Osteoblast (primary cell): ENCODE measurements around the gene POLR2I. TPM values are rescaled to one million over a fixed set of nuclear protein-coding genes. Genes with fewer than 3 reads are reported as not detected.

Experiments used
- DNase-seq: peaks from one replicate; pipeline ENCODE4 v3.0.0; 2011; ENCODE audit warnings: low spot score, mixed read lengths; ENCODE audit not compliant: insufficient read length; ENCODE audit errors: missing footprints
- H2AFZ ChIP-seq: 2 replicates; pipeline ENCODE4 v1.6.0; 2011; ENCODE audit warnings: mild to moderate bottlenecking, low read length
- H3K27ac ChIP-seq: 2 replicates; pipeline ENCODE4 v1.5.1; 2011; ENCODE audit warnings: mild to moderate bottlenecking, low read depth, low read length, moderate library complexity
- H3K27me3 ChIP-seq: 2 replicates; pipeline ENCODE4 v1.6.0; 2012; ENCODE audit warnings: mild to moderate bottlenecking, control low read depth, inconsistent platforms, low read length, moderate library complexity; ENCODE audit not compliant: insufficient read depth
- H3K36me3 ChIP-seq: 2 replicates; pipeline ENCODE4 v1.5.1; 2011; ENCODE audit warnings: mild to moderate bottlenecking, low read length, control low read depth, moderate library complexity; ENCODE audit not compliant: insufficient read depth
- H3K4me1 ChIP-seq: 2 replicates; pipeline ENCODE4 v1.5.1; 2011; ENCODE audit warnings: mild to moderate bottlenecking, low read length, control low read depth, moderate library complexity; ENCODE audit not compliant: insufficient read depth
- H3K4me2 ChIP-seq: 2 replicates; pipeline ENCODE4 v1.6.0; 2011; ENCODE audit warnings: mild to moderate bottlenecking, low read length; ENCODE audit not compliant: insufficient read depth
- H3K4me3 ChIP-seq: fragments of 200-600 bp; sonication (generic); 3 replicates; pipeline ENCODE4 v1.5.1; 2012; ENCODE audit warnings: mild to moderate bottlenecking, low read length, inconsistent platforms; ENCODE audit not compliant: insufficient read depth
- H3K79me2 ChIP-seq: 2 replicates; pipeline ENCODE4 v1.6.0; 2012; ENCODE audit warnings: mild to moderate bottlenecking, low read length, control low read depth, inconsistent platforms; ENCODE audit not compliant: insufficient read depth
- H3K9me3 ChIP-seq: 2 replicates; pipeline ENCODE4 v1.5.1; 2011; ENCODE audit warnings: low read depth, low read length, control low read depth
- H4K20me1 ChIP-seq: 2 replicates; pipeline ENCODE4 v1.6.0; 2012; ENCODE audit warnings: mild to moderate bottlenecking, low read length, control low read depth; ENCODE audit not compliant: insufficient read depth
- total RNA-seq: library from RNA; depleted of rRNA; stranded (reverse); fragments of >200 nt; gene quantifications from 2 replicates; pipeline ENCODE4 v1.2.3, GENCODE V29; 2012
- TF ChIP-seq, protein P1 (sequence below): IDR thresholded peaks from 2 replicates; pipeline ENCODE4 v1.5.1; 2011; ENCODE audit warnings: mild to moderate bottlenecking, low read depth, low read length, moderate library complexity; ENCODE audit errors: extremely low read depth

Gene POLR2I
- total RNA-seq, 1 donor, result 22.4 TPM

DNA sequence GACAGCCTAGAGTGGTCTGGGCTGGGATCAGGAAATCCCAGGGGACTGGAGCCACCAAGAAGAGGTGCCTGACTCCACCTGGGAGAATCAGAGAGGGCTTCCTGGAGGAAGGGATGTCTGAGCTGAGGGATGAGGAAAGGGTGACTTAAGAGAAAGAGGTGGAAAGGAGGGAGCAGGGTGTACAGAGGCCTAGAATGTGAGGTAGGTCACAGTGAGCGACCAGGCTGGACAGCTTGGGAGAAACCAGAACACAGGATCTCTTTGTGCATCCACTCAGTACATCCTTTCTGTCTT is 1.6 kb upstream of the POLR2I start:
- TF ChIP-seq, protein P1, sequence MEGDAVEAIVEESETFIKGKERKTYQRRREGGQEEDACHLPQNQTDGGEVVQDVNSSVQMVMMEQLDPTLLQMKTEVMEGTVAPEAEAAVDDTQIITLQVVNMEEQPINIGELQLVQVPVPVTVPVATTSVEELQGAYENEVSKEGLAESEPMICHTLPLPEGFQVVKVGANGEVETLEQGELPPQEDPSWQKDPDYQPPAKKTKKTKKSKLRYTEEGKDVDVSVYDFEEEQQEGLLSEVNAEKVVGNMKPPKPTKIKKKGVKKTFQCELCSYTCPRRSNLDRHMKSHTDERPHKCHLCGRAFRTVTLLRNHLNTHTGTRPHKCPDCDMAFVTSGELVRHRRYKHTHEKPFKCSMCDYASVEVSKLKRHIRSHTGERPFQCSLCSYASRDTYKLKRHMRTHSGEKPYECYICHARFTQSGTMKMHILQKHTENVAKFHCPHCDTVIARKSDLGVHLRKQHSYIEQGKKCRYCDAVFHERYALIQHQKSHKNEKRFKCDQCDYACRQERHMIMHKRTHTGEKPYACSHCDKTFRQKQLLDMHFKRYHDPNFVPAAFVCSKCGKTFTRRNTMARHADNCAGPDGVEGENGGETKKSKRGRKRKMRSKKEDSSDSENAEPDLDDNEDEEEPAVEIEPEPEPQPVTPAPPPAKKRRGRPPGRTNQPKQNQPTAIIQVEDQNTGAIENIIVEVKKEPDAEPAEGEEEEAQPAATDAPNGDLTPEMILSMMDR, result no peak
- Histone ChIP-seq H3K27ac (peak overlapping the region; percentile 43), H3K4me3 (peak overlapping the region; percentile 97), H3K9me3 (no peaks in the 10 kb centered on the region), H2AFZ (peak overlapping the region; percentile 72), H3K4me1 (peaks cover 16% of the 10 kb centered on the region), H3K27me3 (no peaks in the 10 kb centered on the region), H3K36me3 (peaks cover 33% of the 10 kb centered on the region), H4K20me1 (peaks cover 6% of the 10 kb centered on the region), H3K79me2 (peaks cover 38% of the 10 kb centered on the region), H3K4me2 (peak overlapping the region; percentile 87)
- no peak for DNase-seq

DNA sequence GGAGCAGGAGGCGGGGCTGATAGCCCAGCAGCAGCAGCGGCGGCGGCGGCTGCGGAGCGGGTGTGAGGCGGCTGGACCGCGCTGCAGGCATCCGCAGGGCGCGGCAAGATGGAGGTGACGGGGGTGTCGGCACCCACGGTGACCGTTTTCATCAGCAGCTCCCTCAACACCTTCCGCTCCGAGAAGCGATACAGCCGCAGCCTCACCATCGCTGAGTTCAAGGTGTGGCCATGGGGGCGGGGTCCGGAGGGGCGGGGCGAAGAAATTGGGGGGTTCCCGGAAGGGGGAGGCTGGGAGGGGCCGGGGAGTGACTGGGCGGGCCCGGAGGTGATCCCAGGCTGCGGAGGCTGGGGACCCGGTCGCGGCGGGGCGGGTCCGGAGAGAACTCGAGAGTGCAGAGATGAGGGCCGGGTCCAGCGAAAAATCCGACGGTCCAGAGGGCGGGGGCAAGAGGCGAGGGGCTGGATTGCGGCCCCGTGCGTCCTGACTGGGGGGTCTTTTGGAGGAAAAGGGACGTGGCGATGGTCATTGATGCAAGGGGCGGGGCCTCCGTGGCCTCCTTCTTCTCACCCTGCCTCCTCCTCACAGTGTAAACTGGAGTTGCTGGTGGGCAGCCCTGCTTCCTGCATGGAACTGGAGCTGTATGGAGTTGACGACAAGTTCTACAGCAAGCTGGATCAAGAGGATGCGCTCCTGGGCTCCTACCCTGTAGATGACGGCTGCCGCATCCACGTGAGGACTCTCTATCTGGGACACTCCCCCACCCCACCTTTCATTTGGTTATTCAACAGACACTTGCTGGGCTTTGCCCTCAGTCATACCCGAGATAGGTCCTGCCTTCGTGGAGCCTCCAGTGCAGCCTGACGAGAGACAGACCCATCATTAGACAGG is 1.0 kb upstream of the POLR2I start, which contains the start of gene TBCB:
Gene TBCB (plus strand): TSS at position 16 of the 891 bp plus-strand sequence. CDS start 93 bp downstream, at position 109.
- peak within 1 kb of the TSS; percentile 97 for H3K4me3 ChIP-seq
- H4K20me1 ChIP-seq, result peaks cover 6% of the 10 kb centered on the region
- peak within 1 kb of the TSS; percentile 87 for H3K27ac ChIP-seq
- no peaks in the 10 kb centered on the region for H3K9me3 ChIP-seq
- H3K36me3 ChIP-seq, result peaks cover 33% of the 10 kb centered on the region
- H2AFZ ChIP-seq, result peak within 1 kb of the TSS; percentile 97
- TF ChIP-seq, protein P1, result no peak
- DNase-seq, result no peak
- peaks cover 38% of the 10 kb centered on the region for H3K79me2 ChIP-seq
- H3K4me2 ChIP-seq, result peak within 1 kb of the TSS; percentile 99
- H3K27me3 ChIP-seq, result no peaks in the 10 kb centered on the region
- H3K4me1 ChIP-seq, result peaks cover 16% of the 10 kb centered on the region

DNA sequence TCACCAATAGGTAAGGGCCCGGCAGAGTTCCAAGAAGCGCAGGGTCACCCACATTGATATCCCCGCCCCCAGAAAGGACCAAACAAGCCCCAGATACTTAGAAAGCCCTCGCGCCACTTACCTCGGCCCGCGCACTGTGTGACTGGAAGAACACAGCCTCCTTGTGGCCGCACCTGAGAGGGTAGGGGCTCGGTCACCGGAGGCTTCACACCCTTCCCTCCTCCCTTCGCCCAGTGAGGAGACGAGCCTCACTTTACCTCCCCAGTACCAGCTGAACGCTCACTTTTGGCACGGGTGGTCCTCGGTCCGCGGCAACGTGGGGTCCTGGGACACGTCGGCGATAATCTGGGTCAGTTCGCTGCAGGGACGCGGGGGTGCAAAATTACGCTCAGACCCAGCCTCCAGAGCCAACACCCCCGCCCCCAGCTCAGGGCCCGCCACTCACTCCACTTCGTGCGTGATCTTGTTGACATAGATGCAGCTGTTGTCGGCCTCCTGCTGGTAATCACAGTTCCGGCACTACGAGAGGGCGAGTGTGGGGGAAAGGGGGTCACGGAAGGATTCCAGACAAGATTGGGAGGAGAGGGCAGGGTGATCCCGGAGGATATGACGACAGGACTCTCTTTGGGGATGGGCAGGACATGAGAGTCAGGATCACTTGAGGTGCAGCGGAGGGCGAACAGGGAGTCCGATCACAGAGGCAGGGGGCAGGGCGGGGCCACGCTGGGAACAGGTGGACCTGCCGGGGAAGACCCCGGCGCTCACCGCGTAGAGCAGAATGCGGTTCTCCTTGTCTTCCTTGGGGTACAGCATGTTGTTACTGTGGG is 568 bp downstream of the POLR2I start:
- H3K4me1 ChIP-seq, result peaks cover 16% of the 10 kb centered on the region
- H3K36me3 ChIP-seq, result peaks cover 23% of the 10 kb centered on the region
- peak; percentile 85 for DNase-seq
- H3K4me3 ChIP-seq, result peak overlapping the region; percentile 97
- peak overlapping the region; percentile 87 for H3K27ac ChIP-seq
- peak overlapping the region; percentile 99 for H3K4me2 ChIP-seq
- no peaks in the 10 kb centered on the region for H3K27me3 ChIP-seq
- H3K79me2 ChIP-seq, result peaks cover 32% of the 10 kb centered on the region
- TF ChIP-seq, protein P1, result peak; percentile 6
- no peaks in the 10 kb centered on the region for H4K20me1 ChIP-seq
- H2AFZ ChIP-seq, result peak overlapping the region; percentile 97
- H3K9me3 ChIP-seq, result no peaks in the 10 kb centered on the region

DNA sequence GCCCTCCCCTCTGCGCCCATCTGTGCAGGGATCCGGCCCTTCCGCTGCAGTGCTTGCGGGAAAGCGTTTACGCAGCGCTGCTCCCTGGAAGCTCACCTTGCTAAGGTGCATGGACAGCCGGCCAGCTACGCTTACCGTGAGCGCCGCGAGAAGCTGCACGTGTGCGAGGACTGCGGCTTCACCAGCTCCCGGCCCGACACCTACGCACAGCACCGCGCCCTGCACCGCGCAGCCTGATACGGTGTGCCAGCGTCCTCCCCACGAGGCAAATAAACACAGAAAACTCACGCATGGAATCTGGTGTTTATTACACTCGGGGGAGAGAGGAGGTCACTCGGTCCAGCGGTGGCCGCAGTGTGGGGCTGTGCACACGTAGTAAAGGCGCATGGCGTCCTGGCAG is 1.2 kb downstream of the POLR2I start:
- H3K4me1 ChIP-seq, result peaks cover 16% of the 10 kb centered on the region
- TF ChIP-seq, protein P1, result no peak
- H3K36me3 ChIP-seq, result peaks cover 16% of the 10 kb centered on the region
- H3K9me3 ChIP-seq, result no peaks in the 10 kb centered on the region
- H4K20me1 ChIP-seq, result no peaks in the 10 kb centered on the region
- no peak overlapping the region for H2AFZ ChIP-seq
- peaks cover 28% of the 10 kb centered on the region for H3K79me2 ChIP-seq
- H3K27me3 ChIP-seq, result no peaks in the 10 kb centered on the region
- peak overlapping the region; percentile 99 for H3K4me2 ChIP-seq
- H3K27ac ChIP-seq, result no peak overlapping the region
- DNase-seq, result no peak
- H3K4me3 ChIP-seq, result peak overlapping the region; percentile 97
